ENCODE data around the gene KLHL41.
"Not testable (repeated sequence)": the region's sequence is repeated elsewhere in the genome, so short reads cannot be mapped to it uniquely, and the experiment has no call there.

DNA sequence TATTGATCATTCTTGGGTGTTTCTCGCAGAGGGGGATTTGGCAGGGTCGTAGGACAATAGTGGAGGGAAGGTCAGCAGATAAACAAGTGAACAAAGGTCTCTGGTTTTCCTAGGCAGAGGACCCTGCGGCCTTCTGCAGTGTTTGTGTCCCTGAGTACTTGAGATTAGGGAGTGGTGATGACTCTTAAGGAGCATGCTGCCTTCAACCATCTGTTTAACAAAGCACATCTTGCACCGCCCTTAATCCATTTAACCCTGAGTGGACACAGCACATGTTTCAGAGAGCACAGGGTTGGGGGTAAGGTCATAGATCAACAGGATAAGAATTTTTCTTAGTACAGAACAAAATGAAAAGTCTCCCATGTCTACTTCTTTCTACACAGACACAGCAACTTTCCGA is 65.0 kb downstream of the KLHL41 start:
- TF ChIP-seq POLR2A, POLR2AphosphoS5, EP300 (IDR thresholded peaks at IDR 0.05): not testable (repeated sequence)
- TF ChIP-seq, protein P1, sequence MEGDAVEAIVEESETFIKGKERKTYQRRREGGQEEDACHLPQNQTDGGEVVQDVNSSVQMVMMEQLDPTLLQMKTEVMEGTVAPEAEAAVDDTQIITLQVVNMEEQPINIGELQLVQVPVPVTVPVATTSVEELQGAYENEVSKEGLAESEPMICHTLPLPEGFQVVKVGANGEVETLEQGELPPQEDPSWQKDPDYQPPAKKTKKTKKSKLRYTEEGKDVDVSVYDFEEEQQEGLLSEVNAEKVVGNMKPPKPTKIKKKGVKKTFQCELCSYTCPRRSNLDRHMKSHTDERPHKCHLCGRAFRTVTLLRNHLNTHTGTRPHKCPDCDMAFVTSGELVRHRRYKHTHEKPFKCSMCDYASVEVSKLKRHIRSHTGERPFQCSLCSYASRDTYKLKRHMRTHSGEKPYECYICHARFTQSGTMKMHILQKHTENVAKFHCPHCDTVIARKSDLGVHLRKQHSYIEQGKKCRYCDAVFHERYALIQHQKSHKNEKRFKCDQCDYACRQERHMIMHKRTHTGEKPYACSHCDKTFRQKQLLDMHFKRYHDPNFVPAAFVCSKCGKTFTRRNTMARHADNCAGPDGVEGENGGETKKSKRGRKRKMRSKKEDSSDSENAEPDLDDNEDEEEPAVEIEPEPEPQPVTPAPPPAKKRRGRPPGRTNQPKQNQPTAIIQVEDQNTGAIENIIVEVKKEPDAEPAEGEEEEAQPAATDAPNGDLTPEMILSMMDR (IDR thresholded peaks at IDR 0.05), result not testable (repeated sequence)

Measured in upper lobe of left lung (tissue), 4 donors.